Ovary (tissue), 3 donors: ENCODE data around the gene TMTC1.

Source experiments
- CTCF ChIP-seq, 3 donors: fragments of 450-650 bp in 2 of 3; fragments of 200-600 bp in 1 of 3; IDR thresholded peaks; one replicate each; pipeline versions ENCODE4 v1.5.1 to v1.8.0; 2016 to 2022; ENCODE audit warnings: antibody characterized with exemption in 3 of 3, mild to moderate bottlenecking in 1 of 3
- EP300 ChIP-seq: sonication (generic); formaldehyde crosslinking; IDR thresholded peaks from one replicate; pipeline ENCODE4 v1.6.1; 2017; ENCODE audit warnings: antibody characterized with exemption
- POLR2A ChIP-seq: fragments of 450-650 bp; IDR thresholded peaks from one replicate; pipeline ENCODE4 v1.6.1; 2017; ENCODE audit warnings: antibody characterized with exemption, mild to moderate bottlenecking, moderate library complexity
- donor health status: DM: no; HTN: no; CAD: no.

GRCh38 chr12:29610473-29611170 is 173.1 kb downstream of the TMTC1 start:
- TF ChIP-seq CTCF (IDR thresholded peaks at IDR 0.05): no peak
- TF ChIP-seq EP300: no peak
- TF ChIP-seq POLR2A: no peak
